ENCODE data around the gene ATP1B1. TPM values are rescaled to one million over a fixed set of nuclear protein-coding genes. Genes with fewer than 3 reads are reported as not detected.
"Not testable (repeated sequence)": the region's sequence is repeated elsewhere in the genome, so short reads cannot be mapped to it uniquely, and the experiment has no call there.

ATP1B1 gene
- polyA plus RNA-seq, 10 donors: 17.8 to 28.6 (median 22.5) TPM

GRCh38 chr1:169113613-169114119 is 7.2 kb downstream of the ATP1B1 start:
- DNase-seq: peak in 1 of 3 donors; percentile 92

DNA sequence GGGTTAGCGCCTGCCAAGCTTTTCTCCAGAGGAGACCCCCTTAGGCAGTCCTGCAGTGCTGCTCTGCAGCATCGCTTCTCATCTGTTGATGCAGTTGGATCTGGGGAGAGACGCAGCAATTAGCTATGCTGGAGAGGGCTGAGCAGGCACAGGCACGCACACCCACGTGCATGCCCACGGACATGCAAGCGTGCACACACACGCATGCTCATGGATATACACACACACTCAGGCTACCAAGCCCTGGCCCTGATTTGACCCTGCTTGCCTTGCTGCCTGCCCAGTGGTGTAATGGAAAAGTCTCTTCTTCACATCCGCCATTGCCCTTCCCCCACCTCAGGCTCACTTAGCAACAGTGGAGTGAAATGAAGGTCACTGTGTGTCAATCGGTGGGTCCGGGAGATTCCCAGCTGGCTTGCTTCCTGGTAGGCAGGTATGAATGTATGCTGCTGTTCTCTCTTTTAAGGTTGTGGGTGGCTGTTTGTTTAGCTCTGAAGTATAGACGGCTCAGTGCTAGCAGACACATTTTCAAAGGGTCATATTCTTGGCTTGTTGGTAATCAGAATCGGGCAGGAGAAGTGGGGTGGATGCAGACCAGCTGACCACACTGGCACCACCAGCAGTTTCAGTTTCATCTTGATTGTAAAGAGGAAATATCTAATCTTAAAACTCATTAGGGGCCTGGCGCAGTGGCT is 9.5 kb downstream of the ATP1B1 start:
- peak in 1 of 3 donors; percentile 30 for DNase-seq

DNA sequence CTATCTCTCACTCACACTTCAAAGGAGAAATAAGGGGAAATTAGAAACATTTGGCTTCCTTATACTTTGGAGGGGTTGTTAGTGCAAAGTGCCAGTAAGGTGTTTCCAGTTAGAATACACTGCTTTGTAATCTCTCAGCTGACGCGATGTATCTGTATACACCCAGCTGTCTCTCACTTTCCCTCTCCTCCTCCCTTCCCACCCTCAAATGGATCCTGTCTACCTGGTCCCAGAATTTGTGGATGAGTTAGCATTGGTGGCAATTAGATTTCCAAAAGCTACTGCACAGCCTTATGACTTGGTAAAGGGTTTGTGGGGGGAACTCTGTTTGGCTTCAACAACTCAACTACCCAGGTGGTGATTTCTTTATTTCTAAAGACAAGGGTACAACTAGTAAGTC is 10.5 kb downstream of the ATP1B1 start:
- no peak for DNase-seq

DNA sequence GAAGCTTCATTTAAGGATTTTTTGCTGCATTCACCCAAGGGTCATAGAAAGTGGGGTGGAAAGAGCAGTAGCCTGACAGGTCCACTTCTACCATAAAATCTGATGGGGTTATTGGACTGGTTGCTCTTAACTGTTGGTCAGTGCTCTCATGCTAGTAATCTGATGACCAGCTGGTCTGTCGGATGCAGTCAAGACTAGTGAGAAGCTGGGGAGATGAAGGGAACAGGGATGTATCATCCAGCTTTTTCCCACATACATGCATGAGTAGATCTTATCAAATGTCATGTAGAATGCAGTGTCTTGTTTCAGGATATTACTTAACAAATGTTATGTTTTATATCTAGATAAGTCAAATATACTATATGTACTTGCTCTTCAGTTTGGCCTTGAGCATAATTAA is 11.1 kb downstream of the ATP1B1 start:
- DNase-seq: no peak

GRCh38 chr1:169118227-169118626 is 11.7 kb downstream of the ATP1B1 start:
- no peak for DNase-seq

DNA sequence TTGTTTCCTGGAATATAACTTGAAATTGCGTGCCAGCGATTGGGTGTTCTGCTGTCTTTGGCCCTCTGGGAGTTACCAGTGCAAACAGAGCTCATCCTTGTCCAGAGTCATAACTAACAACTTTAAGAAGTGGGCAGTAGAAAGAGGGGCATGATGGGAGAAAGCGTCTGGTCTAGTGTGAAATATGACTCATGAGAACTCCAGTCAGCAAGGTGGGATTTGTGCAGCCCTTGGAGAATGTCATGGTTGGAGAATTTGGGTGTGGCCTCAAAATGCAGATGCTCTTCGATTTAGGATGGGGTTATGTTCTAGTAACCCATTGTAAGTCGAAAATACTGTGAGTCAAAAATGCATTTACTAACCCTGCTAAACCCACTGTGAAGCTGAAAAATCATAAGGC is 12.9 kb downstream of the ATP1B1 start:
- DNase-seq: no peak

- no peak for DNase-seq
These were observed 13.6 kb downstream of the ATP1B1 start for GRCh38 chr1:169120066-169120465.

GRCh38 chr1:169121146-169121923 is 14.8 kb downstream of the ATP1B1 start:
- DNase-seq: no peak

GRCh38 chr1:169122976-169123375 is 16.5 kb downstream of the ATP1B1 start:
- no peak for DNase-seq

GRCh38 chr1:169124459-169124858 is 18.0 kb downstream of the ATP1B1 start:
- DNase-seq: no peak

DNA sequence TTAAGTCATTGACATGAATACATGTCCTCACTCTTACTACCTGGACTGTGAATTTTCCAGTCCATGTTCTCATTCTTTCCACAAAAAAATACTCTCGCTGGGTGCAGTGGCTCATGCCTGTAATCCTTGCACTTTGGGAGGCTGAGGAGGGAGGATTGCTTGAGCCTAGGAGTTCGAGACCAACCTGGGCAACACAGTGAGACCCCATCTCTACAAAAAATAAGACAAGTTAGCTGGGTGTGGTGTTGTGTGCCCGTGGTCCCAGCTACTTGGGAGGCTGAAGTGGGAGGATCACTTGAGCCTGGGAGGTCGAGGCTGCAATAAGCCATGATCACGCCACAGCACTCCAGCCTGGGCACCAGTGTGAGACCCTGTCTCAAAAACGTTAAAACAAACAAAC is 19.1 kb downstream of the ATP1B1 start:
- not testable (repeated sequence) for DNase-seq

DNA sequence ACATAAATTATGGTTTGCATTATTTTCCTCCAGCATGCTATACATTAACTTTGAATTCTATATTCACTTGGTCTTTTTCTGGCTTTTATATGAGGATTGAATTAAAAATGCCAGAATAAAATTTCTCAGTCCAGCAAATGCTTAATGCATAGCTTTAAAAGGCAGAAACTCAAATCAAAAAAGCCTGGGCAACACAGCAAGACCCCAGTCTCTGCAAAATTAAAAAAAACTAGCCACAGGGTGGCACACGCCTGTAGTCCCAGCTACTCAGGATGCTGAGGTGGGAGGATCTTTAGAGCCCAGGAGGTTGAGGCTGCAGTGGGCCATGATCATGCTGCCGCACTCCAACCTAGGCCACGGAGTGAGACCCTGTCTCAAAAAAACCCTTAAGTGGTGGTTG is 19.8 kb downstream of the ATP1B1 start:
- DNase-seq: no peak

DNA sequence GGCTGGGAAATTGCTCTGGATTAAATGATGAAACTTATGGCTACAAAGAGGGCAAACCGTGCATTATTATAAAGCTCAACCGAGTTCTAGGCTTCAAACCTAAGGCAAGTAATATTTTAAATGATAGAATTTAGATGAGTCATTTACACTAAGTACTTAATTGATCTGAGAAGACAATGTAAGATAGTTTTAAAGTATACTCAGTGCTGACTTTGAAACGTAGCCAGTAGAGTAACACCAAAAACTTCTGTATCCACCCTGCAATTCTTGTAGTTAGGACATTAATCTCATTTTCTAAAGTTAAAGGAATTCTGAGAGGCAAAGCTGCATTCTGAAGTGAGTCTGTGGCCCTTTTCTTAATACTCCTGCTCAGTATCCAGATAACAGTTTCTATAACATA is 20.8 kb downstream of the ATP1B1 start:
- DNase-seq: no peak

DNA sequence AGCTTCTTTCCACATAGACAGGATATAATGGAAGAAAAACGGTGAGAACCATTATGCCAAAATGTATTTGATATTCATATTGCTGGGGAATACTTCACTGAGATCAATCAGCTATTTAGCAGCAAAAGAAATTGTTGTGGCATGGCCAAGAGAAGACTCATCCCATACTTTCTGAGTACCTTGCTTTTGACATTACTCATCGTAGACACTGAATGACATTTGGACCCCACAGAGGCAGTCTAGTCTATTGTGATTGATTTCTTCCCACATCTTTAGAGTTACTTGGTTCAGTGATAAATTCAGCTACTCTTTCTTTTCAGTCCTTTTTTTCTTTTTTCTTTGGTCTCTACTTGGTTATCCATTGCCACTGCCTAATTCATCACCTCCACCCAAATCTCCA is 22.1 kb downstream of the ATP1B1 start:
- no peak for DNase-seq

DNA sequence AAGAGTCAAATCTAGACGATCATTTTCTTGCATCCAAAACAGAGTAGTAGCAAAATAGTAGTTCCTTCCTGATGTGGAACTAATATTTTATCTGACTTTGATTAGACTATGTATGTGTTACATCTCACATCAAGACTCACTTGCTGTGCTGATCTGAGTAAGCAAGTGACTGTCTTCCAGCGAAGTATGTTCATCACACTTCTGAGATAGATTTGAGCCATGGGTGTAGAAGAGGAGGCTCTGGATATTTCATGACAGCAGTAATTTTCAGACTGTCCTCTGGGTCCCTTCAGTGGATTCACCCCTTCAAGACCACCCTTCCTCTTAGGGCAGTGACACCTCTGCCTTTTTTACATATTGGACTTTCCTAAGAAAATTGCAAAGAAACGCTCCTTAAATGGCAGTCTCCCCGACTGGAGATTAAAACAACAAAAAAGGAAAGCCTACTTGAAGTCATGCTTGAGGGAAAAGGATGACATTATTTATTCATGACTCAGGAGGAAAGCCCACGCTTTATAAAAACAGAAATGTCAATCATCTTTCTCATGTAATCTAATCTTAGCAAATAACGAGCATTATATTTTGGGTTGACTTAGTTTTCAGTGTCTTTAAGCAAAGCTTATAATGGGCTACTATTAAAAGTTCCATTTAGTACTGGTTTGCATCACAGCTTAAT is 22.8 kb downstream of the ATP1B1 start:
- DNase-seq: no peak

GRCh38 chr1:169130683-169131082 is 24.2 kb downstream of the ATP1B1 start:
- no peak for DNase-seq

DNA sequence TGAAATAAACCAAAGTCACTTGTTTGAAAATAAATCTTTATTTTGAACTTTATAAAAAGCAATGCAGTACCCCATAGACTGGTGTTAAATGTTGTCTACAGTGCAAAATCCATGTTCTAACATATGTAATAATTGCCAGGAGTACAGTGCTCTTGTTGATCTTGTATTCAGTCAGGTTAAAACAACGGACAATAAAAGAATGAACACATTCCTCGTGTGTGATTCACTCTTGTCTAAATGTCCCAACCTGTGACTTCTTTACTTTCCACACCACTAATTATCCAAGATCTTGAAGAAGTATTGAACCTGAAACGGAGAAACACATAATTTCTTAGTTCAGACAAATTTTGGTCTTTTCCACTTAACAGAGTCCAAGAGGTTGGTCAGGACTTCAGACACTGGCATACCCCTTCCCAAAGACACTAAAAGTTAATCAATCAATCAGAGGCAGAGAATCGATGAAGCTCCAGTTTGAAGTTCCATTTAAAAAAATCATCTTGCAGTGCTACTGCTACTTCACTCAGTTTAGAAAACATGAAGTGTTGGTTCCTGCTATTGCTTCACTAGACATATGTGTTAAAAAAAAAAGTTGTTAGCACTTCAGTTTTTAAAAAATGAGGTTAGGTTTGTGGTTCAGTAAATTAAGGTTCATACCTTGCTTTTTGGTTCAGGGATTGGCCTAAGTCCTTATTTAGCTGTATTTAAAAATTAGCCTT is 26.2 kb downstream of the ATP1B1 start:
- no peak for DNase-seq

GRCh38 chr1:169133228-169133576 is 26.7 kb downstream of the ATP1B1 start:
- DNase-seq: no peak

DNA sequence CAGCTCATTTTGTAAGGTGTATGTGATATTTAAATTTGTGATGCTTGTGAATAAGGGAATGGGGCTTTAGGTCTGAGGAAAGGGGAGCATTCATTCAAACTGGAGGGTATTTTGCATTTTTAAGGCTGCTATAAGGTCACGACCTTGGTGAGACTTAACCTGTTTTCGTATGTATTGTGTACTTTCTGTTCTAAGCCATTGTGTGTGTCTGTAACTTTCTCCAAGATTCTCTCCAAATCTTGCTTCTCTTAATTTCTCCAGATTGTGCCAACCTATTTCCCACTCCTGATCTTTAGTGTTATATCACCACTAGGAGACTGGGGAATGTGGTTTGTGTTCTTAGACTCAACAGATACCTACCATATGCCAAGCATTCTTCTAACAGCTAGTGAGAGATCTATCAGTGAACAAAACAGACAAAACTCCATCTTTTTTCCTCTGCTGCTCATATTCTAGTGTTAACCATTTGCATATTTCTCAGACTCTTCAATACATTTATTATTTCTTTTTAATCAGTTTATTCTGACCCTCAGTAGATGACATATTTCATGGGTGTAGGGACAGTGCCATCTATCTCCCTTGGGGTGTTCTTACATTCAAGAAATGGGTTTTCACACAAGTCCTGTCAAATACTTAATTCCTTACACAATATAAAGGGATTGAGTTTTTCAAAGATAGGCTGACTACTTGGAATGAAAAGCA is 27.5 kb downstream of the ATP1B1 start:
- no peak for DNase-seq

GRCh38 chr1:169137357-169137756 is 30.9 kb downstream of the ATP1B1 start:
- DNase-seq: no peak

DNA sequence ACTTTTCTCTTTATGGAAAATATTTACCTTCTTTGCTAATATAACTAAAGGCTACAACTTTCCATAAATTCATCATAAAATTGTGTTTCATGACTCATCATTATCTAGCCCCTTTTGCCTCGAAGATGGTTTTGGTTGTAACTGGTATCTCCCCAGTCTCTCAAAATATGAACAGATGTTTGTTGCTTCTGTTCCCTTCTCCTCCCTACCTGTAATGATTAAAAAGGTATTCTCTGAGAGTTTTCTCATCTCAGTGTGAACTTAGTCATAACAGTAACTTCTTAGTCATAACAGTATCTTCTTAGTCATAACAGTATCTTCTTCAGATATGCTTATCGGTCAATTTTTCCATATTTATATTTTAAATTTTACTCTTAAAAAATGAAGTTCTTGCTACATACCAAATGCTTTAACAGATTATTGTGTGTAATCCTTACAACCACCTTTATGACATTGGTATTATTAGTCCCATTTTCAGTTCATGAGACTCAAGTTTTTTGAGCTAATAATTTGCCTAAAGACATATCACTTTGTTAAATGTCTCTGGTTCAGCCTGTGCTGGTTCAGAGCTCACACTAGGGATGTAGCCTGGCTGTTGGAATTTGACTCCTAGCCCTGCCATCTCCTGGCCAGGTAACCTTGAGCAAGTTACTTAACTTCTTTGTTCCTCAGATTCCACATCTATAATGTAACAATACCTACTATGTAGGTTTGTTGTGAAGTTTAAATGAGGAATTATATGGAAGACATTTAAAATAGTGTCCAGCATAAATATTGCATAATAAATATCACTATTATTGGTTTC is 32.6 kb downstream of the ATP1B1 start:
- DNase-seq: no peak
